ENCODE data around the gene RETREG2. TPM values are rescaled to one million over a fixed set of nuclear protein-coding genes. Genes with fewer than 3 reads are reported as not detected.

The RETREG2 gene
- total RNA-seq, 3 donors from 2014 or later (not counting 1 experiment from before 2014, with no cell fraction given): 77.0 to 81.9 (median 79.0) TPM

DNA sequence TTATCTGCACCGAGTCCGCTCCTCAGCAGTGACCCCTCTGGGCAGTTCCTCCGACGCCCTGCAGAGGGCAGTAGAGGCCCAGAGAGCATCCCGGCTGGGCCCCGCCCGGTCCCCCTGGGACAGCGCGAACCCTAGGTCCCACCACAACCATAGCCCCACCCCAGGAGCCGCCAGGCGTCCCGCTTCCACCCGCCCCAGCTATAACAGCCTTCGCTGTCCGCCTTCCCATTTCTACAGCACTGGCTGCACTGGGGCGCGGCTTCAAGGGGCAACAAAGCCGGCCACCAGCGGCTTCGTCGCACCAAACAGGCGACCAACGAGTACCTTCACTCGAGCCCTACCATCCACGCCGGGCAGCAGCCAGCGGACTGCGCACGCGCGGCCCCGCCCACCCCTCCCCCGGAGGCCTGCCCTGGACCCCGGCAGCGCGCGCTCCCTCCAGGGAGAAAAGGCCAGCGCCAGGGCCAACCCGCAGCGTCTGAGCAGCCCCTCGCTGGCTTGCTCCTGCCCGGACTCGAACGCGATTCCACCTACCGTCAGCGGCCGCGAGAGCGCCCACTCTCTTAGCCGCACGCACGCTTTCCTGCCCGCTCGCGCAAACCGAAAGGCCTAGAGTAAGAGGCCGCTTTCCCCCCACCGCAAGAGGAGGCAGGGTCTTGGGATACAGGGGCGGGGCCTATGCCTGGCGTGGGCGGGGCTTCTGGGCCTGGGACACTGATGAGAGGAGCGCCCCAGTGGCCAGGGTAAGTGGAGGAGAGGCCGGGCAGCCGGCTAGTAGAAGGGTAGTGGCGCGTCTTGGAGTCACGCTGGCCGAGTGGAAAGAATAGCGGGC is 17.7 kb upstream of the RETREG2 start, which contains the start of gene NHEJ1:
Gene NHEJ1 (minus strand): TSS at position 630 of the 832 bp plus-strand sequence. CDS start 2,453 bp downstream, outside the sequence.
- H3K9me3 ChIP-seq (ENCODE audit: control insufficient read depth, insufficient read depth, low read length): no peaks in the 10 kb centered on the region
- peak within 1 kb of the TSS; percentile 76 for H3K4me3 ChIP-seq (ENCODE audit: low read length)
- no peaks in the 10 kb centered on the region for H3K27me3 ChIP-seq (ENCODE audit: control insufficient read depth, insufficient read depth, low read length)
- H3K27ac ChIP-seq (ENCODE audit: low read length): peak within 1 kb of the TSS; percentile 80
- Mint-ChIP-seq H3K9me3 (no peaks in the 10 kb centered on the region), H3K36me3 (no peaks in the 10 kb centered on the region), H3K27me3 (ENCODE audit: low read depth in 2 of 2) (no peaks in the 10 kb centered on the region), H3K27ac (peak within 1 kb of the TSS; percentile 92 to 94), H3K4me3 (peak within 1 kb of the TSS; percentile 95), H3K4me1 (peaks cover 16 to 31% of the 10 kb centered on the region in 2 donors)
- DNase-seq: peak; percentile 94 to 96
- intact Hi-C loops (cut with micrococcal nuclease): loop anchor here (1.0 to 2.0 kb wide), 7 partner anchors 18 to 138 kb away; partner anchors contain the start of genes ABCB6, DNAJB2, RETREG2 and TUBA4A
- WGBS (ENCODE audit: insufficient coverage): under 1% methylated on average over 67 of the region's 70 CpGs
- ATAC-seq: peak; percentile 86 to 98 (median 90)
- H3K36me3 ChIP-seq (ENCODE audit: control insufficient read depth, insufficient read depth, low read length): peaks cover 16% of the 10 kb centered on the region
- peaks cover 13% of the 10 kb centered on the region for H3K4me1 ChIP-seq (ENCODE audit: control insufficient read depth, insufficient read depth, low read length)
- TF ChIP-seq, protein P1, sequence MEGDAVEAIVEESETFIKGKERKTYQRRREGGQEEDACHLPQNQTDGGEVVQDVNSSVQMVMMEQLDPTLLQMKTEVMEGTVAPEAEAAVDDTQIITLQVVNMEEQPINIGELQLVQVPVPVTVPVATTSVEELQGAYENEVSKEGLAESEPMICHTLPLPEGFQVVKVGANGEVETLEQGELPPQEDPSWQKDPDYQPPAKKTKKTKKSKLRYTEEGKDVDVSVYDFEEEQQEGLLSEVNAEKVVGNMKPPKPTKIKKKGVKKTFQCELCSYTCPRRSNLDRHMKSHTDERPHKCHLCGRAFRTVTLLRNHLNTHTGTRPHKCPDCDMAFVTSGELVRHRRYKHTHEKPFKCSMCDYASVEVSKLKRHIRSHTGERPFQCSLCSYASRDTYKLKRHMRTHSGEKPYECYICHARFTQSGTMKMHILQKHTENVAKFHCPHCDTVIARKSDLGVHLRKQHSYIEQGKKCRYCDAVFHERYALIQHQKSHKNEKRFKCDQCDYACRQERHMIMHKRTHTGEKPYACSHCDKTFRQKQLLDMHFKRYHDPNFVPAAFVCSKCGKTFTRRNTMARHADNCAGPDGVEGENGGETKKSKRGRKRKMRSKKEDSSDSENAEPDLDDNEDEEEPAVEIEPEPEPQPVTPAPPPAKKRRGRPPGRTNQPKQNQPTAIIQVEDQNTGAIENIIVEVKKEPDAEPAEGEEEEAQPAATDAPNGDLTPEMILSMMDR (IDR thresholded peaks at IDR 0.05): peak; percentile 99

GRCh38 chr2:219161097-219161496 is 17.0 kb upstream of the RETREG2 start:
- H3K9me3 Mint-ChIP-seq: no peaks in the 10 kb centered on the region
- TF ChIP-seq, protein P1 (IDR thresholded peaks at IDR 0.05): no peak
- peaks cover 13% of the 10 kb centered on the region for H3K4me1 ChIP-seq (ENCODE audit: control insufficient read depth, insufficient read depth, low read length)
- H3K36me3 Mint-ChIP-seq: no peaks in the 10 kb centered on the region
- peaks cover 16% of the 10 kb centered on the region for H3K36me3 ChIP-seq (ENCODE audit: control insufficient read depth, insufficient read depth, low read length)
- peak overlapping the region; percentile 76 for H3K4me3 ChIP-seq (ENCODE audit: low read length)
- DNase-seq: no peak
- no peaks in the 10 kb centered on the region for H3K27me3 Mint-ChIP-seq (ENCODE audit: low read depth in 2 of 2)
- peak overlapping the region; percentile 92 to 94 for H3K27ac Mint-ChIP-seq
- peak overlapping the region; percentile 45 for H3K4me3 Mint-ChIP-seq
- H3K9me3 ChIP-seq (ENCODE audit: control insufficient read depth, insufficient read depth, low read length): no peaks in the 10 kb centered on the region
- intact Hi-C loops (cut with micrococcal nuclease): loop anchor here (2.0 kb wide), 1 partner anchor 58 kb away; the partner anchor contains the start of gene ABCB6
- H3K4me1 Mint-ChIP-seq: peaks cover 16 to 31% of the 10 kb centered on the region in 2 donors
- WGBS (ENCODE audit: insufficient coverage): 85% methylated on average over 4 of the region's 4 CpGs
- ATAC-seq: no peak
- peak overlapping the region; percentile 80 for H3K27ac ChIP-seq (ENCODE audit: low read length)
- H3K27me3 ChIP-seq (ENCODE audit: control insufficient read depth, insufficient read depth, low read length): no peaks in the 10 kb centered on the region

DNA sequence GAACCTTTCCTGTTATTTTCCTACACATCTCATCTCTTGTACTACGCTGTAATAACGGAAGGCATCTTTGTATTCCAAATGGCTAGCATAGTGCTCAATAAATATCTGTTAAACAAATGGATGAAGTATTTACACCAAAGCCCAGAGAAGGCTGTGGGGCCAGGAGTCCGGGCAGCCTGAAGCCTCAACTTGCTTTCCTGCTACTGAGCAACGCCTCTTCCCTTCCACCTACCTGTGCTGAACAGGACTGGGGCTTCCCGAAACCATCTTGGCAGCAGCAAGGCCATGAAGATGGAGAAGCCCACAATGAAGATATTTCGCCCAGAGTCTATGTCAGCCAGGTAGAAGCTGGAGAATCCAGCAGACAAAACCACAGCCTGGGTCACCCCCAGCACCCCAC is 14.9 kb upstream of the RETREG2 start:
- H3K27ac Mint-ChIP-seq: no peak overlapping the region
- H3K9me3 ChIP-seq (ENCODE audit: control insufficient read depth, insufficient read depth, low read length): no peaks in the 10 kb centered on the region
- intact Hi-C loops (cut with micrococcal nuclease): no loop called here
- no peak overlapping the region for H3K27ac ChIP-seq (ENCODE audit: low read length)
- peaks cover 16 to 22% of the 10 kb centered on the region in 2 donors for H3K4me1 Mint-ChIP-seq
- DNase-seq (no peak), ATAC-seq (no peak)
- no peaks in the 10 kb centered on the region for H3K36me3 Mint-ChIP-seq
- no peaks in the 10 kb centered on the region for H3K36me3 ChIP-seq (ENCODE audit: control insufficient read depth, insufficient read depth, low read length)
- 94% methylated on average over 6 of the region's 6 CpGs for WGBS (ENCODE audit: insufficient coverage)
- peaks cover 13% of the 10 kb centered on the region for H3K4me1 ChIP-seq (ENCODE audit: control insufficient read depth, insufficient read depth, low read length)
- H3K9me3 Mint-ChIP-seq: no peaks in the 10 kb centered on the region
- H3K27me3 ChIP-seq (ENCODE audit: control insufficient read depth, insufficient read depth, low read length): no peaks in the 10 kb centered on the region
- TF ChIP-seq, protein P1 (IDR thresholded peaks at IDR 0.05): no peak
- H3K4me3 ChIP-seq (ENCODE audit: low read length): no peak overlapping the region
- H3K27me3 Mint-ChIP-seq (ENCODE audit: low read depth in 2 of 2): no peaks in the 10 kb centered on the region
- no peak overlapping the region for H3K4me3 Mint-ChIP-seq
